Epithelial cell of prostate (primary cell): ENCODE measurements around the gene CCNB3.
"Not testable (repeated sequence)": the region's sequence is repeated elsewhere in the genome, so short reads cannot be mapped to it uniquely, and the experiment has no call there.

Source experiments
- DNase-seq: peaks from one replicate; pipeline ENCODE4 v3.0.0-alpha.2; 2011; ENCODE audit warnings: low read depth, low spot score
- H3K27ac ChIP-seq: fragments of 450-650 bp; 2 replicates; pipeline ENCODE4 v1.5.1; 2017; ENCODE audit warnings: mild to moderate bottlenecking

CCNB3 gene

DNA sequence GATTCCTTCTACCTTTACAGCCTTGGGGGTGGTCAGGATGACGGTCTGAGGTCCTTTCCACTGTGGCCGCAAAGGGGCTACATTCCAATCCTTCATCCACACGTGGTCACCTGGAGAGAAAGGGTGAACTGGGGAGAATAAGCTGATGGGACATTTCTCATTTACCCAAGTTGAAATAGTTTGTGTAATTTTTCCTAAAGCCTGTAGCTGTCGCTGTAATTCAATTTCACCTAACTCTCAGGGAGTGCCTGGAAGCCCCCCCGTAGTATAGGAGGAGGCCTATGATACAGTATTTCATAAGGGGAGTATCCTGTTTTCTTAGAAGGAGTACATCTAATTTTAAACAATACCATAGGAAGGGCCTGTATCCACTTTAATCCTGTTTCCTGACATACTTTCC is 128.1 kb downstream of the CCNB3 start:
- DNase-seq, H3K27ac ChIP-seq: not testable (repeated sequence)

- no peak for DNase-seq
- no peak overlapping the region for H3K27ac ChIP-seq
These were observed 128.7 kb downstream of the CCNB3 start for GRCh38 chrX:50333308-50333707.

GRCh38 chrX:50343917-50344316 is 139.4 kb downstream of the CCNB3 start:
- no peak for DNase-seq
- H3K27ac ChIP-seq: no peak overlapping the region

- DNase-seq: no peak
- H3K27ac ChIP-seq: no peak overlapping the region
These were observed 168.4 kb downstream of the CCNB3 start for GRCh38 chrX:50372966-50373365.

- DNase-seq: no peak
- H3K27ac ChIP-seq: no peak overlapping the region
These were observed 171.1 kb downstream of the CCNB3 start for GRCh38 chrX:50375481-50376267.

GRCh38 chrX:50381729-50382415 is 177.3 kb downstream of the CCNB3 start:
- no peak overlapping the region for H3K27ac ChIP-seq
- DNase-seq: no peak

- H3K27ac ChIP-seq: no peak overlapping the region
- no peak for DNase-seq
These were observed 182.0 kb downstream of the CCNB3 start for GRCh38 chrX:50386520-50386919.

- no peak overlapping the region for H3K27ac ChIP-seq
- DNase-seq: no peak
These were observed 189.3 kb downstream of the CCNB3 start for GRCh38 chrX:50393902-50394301.
